Frontal cortex (tissue), 4 donors: ENCODE data around the gene BATF3. TPM values are rescaled to one million over a fixed set of nuclear protein-coding genes. Genes with fewer than 3 reads are reported as not detected.
"Not testable (repeated sequence)": the region's sequence is repeated elsewhere in the genome, so short reads cannot be mapped to it uniquely, and the experiment has no call there.

Experiments
- DNase-seq, 2 donors: peaks; one replicate each; pipeline ENCODE4 v3.0.0; 2012; ENCODE audit warnings: low spot score in 2 of 2
- FAIRE-seq: peaks from 2 replicates; lab custom pipeline; 2012; peaks lifted over from hg19 to GRCh38; lab: Jason Lieb, UNC
- total RNA-seq: library from RNA; depleted of rRNA; stranded (reverse); fragments of >200 nt; gene quantifications from one replicate; pipeline ENCODE4 v1.2.3, GENCODE V29; 2014
- donor health status: control.
- donor health status: control.
- donor health status: control.

BATF3 gene
- total RNA-seq, 1 donor from 2014 or later = 5.7 TPM

DNA sequence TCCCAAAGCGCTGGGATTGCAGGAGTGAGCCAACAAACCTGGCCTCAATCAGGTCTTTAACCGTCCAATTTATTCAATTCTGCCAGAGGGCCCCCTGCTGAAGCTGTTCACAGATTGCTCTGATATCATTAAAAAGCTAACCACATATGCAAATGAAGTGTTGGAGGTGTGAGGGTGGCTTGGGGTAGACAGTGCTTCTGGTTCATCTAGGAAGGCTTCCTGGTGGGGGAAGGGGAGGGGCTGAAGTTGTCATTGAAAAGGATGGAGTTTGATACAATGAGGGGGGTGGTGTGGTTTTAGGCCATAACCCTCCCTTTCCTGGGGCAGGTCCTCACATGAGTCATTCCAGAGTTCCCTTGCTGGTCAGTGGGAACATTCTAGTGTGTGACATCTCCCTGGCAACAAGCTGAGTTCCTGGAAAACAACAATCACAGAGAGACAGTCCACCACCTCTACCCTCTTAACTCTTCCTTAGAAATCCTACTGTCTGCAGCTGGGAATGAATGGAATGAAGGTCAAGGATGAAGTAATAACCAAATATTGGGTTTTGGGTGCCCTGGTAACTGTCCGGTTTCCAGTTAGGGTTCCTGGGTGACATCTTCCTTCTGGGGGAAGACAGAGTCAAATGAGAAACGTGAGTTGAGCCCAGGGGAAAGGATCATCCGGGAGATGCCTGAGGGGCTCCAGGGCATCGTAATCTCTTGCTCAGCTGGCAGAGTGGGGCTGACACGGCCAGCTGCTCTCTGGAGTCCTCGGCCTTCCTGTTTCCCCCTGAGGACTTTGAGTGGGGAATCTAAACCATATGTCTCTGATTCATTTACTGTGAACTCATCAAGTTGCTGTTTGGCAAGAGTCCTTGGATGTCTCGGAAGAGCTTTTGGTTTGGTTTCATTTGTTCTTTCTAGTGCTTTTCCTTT is 32.2 kb downstream of the BATF3 start:
- DNase-seq (peak; percentile 24 to 56), FAIRE-seq (no peak)

DNA sequence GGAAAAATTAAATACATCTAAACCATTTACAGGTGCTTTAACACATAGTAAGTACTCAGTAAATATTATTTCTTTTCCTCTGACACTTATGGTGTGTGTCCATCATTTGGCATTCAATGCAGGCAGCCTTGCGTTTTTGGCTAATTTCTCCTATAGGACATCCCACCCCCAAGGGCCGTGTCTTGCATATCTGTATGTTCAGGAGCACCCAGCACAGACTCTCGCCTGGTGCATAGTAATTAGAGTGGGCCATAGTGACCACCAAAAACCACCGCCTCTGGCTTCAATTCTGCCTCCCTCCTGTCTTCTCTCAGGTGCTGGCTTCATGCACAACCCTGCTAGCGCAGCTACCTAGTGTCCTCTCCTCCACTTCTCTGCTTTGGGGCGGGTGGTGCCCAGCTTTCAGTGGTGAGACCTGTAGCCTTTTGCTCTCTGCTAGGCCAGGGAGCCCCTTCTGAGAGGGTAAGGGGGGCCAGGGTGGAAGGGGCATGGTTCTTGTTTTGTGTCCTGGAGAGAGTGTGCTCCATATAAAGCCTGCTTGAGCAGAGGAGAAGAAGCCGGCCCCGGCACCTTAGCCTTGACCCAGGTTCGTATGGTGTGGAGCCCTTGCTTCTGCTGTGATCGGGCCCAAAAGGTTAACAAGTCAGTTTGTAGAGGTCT is 33.4 kb downstream of the BATF3 start:
- no peak for DNase-seq
- FAIRE-seq = no peak

DNA sequence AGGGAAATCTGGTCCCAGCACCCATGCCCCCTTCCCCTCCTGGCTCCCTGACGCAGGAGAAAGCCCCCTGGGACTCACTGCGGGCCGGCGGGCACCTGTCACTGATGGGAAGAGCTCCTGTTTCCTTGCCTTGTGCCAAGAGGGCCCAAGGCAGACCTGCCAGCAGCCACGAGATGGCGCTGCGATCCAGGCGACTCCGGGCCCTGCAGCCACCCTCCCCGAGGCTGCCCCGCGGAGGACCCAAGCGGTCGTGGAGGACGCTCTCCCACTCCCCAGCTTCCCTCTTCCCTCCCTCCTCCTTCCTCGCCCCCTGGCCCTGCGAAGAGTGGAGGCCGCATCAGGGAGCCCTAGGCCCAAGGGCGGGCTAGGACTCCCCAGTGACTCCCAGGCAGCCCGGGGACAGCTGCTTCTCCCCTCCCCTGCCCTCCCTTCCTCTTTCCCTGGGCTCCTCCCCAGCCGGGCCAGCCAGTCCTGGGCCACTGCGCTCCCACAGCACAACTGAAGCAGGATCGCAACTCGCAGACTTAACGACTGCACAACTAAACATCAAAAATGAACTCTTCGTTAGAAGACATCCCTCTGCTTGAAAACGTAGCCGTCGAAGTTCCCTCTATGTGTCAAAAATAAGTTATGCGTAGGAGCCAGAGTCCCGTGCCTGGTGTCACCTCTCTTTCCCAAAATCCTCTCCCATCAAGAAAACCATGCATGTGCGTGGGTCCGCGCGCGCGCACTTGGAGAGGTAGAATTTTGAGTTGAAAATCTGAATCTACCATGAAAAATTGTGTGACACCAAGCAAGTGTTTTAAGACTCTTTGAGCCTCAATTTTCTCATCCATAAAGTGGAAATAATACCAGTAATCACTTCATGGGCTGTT is 34.2 kb downstream of the BATF3 start:
- no peak for FAIRE-seq
- peak; percentile 50 to 63 for DNase-seq

DNA sequence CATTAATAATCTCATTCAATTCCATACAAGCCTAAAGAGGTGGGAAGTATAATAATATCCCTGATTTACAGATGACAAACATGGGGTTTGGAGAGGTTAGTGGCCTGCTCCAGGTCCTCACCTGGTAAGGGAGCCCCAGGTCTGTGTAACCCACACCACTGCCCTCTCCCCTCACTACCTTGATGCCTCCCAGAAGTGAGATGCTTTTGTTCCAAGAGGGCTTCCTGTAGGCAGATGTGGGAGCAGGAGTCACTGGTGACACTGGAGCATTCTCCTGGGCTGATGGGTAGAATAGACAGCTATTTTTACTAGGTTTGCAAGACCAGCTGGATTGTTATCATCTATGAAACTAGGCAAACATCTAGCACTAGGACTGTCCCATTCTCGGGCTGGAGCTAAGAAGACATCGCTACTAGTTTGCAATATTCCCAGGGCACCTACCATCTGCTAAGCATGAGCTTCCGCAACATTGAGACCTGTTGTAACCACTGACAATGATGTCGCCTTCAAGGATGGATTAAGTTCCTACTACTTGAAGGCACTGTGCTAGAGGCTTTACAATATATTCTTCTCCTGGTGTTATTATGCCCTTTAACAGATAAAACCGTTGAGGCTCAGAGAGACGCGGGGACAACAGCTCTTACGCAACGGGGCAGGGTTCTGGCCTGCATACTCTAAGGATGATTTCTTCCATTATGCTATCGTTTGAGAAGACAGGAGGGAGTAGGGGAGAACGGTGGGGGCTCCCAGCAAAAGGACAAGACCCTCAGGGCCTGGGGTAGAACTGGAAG is 35.0 kb downstream of the BATF3 start:
- no peak for FAIRE-seq
- DNase-seq = no peak

DNA sequence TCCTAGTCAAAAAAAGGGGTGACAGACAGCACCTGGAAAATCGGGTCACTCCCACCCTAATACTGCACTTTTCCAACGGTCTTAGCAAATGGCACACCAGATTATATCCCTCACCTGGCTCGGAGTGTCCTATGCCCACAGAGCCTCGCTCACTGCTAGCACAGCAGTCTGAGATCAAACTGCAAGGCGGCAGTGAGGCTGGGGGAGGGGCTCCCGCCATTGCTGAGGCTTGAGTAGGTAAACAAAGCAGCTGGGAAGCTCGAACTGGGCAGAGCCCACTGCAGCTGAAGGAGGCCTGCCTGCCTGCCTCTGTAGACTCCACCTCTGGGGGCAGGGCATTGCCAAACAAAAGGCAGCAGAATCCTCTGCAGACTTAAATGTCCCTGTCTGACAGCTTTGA is 41.4 kb downstream of the BATF3 start:
- not testable (repeated sequence) for DNase-seq, FAIRE-seq

DNA sequence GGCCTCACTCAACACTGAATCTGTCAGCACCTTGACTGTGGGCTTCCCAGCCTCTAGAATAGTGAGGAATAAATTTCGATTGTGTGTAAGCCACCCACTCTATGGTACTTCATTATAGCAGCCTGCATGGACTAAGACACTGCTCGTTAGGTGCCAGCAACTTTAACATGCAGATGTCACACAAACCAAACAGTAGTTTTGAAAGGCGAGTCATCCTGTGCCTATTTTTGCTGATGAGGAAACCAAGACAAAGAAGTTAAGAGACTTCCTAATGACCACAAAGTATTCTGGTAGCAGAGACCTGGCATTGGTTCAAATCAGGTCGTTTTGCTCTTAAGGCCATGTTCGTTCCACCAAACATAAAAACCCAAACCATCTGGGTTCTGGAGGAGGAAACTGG is 42.9 kb downstream of the BATF3 start:
- DNase-seq (no peak), FAIRE-seq (no peak)

DNA sequence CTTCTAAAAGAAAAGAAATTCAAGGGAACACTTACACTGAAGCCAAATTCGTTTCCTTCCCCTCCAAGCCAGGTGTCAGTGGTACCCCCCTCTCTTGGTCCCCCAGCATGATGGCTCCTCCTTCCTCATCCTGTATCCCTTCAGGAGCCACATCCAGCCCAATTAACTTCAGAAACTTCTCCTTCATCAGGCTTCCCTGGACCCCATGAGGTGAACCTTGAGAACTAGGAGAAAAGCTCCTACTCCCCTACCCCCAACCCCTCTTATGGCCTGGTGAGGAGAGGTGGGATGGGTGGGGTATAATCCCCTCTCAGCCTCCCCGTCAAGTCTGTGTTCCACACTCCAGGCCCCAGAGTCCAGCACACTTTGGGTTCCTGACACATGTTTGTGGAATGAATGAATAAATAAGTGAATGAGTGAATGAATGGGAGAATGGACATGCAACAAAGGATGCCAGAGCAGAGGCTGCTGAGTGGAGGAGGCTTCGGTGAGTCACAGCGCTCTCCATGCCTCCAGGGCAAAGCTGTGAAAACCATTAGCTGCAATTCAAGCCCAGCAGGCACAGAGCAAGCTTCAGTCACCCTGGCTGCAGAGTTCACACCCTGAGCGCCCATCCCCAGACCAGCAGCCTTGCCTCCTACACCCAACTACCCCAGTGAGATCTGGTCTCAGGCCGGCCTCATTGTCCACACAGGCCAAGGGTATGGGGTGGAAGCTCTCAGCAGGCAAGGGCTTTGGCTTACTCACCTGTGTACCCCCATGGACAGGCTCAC is 43.8 kb downstream of the BATF3 start:
- FAIRE-seq (no peak), DNase-seq (no peak)

DNA sequence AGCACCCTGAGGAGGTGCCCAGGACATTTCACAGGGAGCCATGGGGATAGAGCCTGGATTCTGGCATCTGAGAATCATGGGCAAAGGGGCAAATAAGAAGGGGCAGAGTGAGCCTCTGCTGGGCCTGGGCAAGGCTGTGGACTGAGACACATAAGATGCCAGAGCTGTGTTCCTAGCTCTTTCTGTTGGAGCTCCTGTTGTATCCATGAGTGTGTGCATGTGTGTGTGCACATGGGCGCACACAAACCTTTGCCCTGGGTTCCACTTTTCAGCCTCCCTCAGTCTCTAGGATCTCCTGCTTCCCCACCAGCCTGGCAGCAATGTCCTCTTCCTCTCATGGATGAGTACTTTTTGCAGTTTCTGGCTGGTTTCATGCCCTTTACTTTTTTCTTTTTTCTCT is 47.0 kb downstream of the BATF3 start:
- FAIRE-seq = no peak
- DNase-seq = no peak

DNA sequence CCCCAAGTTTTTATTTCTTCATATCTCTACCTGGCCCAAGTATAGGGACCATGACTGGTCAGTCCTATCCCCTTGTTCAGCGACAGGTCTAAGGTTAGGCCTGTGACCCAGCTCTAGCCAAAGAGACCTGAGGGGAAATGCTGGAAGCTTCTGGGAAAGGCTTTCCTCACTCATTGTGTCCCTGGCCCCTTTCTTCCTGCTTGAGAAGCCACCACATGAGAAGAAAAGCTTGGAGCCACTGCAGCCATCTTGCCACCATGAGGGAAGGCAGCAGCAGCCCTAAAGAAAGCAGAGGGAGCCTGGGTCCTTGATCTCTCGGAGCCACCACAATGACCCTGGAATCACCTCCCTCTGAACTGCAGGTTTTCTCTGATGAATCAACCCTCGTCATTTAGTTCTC is 47.7 kb downstream of the BATF3 start:
- FAIRE-seq (no peak), DNase-seq (no peak)

DNA sequence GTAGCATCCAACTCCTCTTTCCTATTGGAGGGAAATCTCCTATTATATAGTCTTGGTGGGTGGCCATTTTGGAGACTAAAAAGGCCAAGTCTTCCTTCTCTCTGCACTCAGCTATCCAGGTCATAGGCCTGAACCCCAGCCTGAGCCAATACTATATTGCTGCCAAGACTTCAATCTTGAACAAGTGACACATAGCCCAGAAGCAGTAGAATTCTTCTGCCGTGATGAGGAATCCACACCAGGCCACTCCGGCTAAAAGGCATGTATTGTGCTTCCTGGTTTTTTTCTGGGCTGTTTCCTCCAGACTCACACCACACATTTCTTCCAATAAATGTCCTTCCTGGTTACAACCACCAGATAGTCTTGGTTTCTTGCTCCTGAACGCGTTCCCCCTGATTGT is 48.1 kb downstream of the BATF3 start:
- FAIRE-seq (no peak), DNase-seq (no peak)

DNA sequence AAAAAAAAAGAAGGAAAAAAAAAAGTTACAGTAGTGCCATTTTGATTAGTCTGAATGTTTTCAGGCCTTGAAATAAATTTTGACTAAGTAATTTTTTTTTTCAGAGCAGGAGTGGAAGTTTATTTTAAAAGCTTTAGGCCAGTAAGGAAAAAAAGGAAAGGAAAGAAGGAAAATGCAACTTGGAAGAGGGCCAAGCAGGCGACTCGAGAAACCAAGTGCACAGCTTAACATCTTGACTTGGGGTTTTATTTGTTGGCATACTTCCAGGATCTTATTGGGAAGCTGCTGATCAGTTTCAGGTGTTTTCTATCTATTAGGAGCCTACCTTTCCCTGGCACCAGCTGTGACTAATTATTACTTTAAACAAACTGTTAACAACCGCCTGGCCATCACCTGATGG is 49.4 kb downstream of the BATF3 start:
- DNase-seq = no peak
- no peak for FAIRE-seq

DNA sequence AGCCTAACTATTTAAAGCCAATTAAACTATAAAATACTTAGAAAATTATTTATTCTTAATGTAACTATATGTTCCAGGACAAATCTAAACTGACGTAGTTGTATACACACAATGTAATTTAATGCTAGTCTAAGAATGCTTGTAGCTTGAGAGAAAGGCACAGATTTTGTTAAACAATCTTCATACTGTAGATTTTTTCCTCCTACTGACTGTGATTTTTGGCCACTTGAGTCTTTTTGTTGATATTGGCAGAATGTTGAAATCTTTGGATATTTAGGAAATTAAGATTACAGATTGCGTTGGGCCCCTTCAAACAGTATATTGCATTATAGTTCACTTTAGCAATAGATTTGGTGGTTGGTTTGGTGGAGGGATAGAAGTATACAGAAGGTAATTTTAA is 50.6 kb downstream of the BATF3 start:
- FAIRE-seq (no peak), DNase-seq (no peak)

DNA sequence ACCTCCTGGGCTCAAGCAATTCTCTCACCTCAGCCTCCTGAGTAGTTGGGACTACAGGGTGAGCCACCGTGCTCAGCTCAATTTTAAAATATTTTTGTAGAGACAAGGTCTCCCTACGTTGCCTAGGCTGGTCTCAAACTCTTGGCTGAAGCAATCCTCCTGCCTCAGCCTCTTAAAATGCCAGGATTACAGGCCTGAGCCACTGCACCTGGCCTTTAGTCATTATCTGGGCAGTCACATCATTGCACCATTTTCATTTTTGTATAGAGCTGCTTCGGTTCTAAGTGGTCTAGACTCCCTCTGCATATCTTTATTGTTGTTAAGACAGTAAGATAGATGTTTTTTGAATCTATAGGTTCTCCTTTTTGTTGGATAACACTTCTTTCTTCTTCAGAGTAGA is 51.2 kb downstream of the BATF3 start:
- FAIRE-seq = no peak
- DNase-seq = no peak

DNA sequence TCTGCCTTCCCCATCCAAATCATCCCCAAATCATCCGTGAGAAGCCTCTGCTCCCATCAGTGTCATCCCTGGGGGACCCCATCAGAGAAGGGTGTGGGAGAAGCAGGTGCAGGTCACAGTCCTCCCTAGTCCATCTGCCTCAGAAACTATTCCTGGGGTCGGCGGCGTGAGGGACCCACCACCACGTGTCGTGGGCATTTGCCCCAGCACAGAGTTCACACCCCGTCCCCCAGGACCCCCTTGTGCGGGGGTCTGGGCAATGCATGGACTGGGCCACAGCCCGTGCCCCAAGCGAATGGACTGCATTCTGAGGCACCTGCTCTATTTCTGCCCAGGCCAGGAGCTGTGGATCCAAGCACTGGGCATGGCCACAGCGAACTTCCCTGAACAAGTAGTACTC is 52.6 kb downstream of the BATF3 start:
- DNase-seq = no peak
- no peak for FAIRE-seq

DNA sequence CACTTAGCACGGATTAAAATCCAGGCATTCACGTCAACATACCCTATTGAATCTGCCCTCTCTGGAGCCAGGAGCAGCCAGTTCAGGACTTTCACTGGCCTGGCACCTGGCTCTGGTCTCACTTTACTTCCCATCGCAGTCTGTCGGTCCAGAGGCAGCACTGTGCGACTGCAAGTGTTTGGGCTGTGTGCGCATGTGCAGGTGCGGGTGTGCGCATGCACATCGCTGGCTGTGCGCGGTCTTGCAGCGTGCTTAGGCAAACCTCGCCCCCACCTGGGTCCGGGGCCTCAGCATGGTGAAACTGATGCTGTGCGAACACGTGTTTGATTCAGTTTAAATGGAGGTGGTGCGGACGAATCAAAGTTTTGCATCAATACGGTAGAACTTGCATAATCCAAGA is 53.1 kb downstream of the BATF3 start:
- DNase-seq (no peak), FAIRE-seq (no peak)

DNA sequence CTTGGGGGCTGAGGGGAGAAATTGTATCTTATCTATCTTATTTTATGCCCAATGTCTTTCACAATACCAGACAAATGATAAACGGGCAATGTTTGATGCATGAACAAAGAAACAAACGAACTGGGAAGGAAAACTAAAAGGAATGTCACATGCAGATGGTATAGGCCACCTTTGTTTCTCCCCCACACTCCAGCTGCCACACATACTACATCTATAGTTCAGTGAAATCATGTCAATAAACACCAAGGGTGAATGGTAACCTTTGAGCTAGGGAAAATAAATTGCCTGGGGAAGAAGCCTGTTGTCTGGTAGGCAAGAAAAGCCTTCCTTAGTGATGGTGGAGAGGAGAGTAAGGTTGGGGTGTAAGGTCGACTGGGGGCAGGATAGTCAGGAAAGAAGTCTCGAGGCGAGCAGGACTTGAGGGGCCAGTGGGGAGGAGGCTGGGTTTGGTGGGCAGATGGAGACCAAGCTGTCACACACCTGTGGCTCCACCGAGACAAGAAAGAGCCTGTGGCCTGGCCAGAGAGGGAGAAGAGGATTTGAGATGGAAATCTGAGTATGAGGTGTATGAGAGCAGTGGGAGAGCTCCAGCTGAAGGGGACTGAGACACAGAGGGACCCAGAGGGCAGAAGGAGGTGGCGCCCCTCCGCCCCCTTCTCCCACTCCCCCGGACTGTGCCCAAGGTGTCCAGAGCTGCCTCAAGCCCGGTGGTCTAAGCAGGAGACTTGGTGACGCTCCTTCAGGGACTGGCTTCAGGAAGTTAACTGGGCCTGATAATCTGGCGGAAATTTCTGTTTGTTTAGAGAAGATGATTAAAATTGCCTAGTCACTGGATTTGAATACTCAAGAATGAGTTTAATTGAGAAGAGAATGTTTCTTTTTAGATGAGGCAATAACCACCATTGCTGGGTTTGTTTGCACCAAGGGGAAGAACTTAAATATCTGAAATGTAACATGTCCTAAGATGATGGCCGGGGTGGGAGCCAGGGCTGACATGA is 53.8 kb downstream of the BATF3 start:
- DNase-seq (no peak), FAIRE-seq (no peak)

DNA sequence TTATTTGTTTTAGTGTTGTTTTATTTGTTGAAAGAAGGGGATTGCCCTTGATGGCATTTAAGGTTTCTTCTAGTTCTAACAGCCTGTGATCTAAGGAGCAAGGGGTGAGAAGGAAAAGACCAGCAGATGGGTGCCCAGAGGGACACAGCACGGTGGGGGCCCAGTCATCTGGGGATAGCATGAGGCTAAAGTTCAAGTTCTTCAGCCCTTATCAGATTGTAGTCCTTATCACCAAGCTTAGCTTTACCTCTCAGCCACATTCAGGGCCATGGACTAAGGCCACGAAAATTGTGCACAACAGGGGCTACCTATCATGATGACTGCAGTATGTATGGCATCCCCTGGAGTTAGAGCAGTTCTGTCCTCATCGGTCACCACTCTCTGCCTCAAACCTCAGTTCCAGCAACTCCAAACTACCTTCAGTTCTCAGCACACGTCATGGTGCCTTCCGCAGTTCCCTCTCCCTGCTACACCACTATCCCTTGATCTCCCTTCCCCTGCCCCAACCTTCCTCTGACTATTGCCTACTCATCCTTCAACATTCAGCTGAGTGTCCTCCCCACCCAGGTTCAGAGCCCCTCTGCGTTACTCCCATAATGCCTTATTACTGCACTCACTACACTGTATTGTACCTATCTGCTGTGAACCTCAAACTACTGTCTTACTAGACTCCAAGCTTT is 54.6 kb downstream of the BATF3 start:
- FAIRE-seq = no peak
- no peak for DNase-seq
